ENCODE results near the gene IL5.

GRCh38 chr5:132506094-132506692 lies 37.1 kb downstream of the IL5 start:
- TF ChIP-seq POLR2AphosphoS5 (IDR thresholded peaks at IDR 0.05): peak in 1 of 3 donors; percentile 51
- TF ChIP-seq, protein P1, sequence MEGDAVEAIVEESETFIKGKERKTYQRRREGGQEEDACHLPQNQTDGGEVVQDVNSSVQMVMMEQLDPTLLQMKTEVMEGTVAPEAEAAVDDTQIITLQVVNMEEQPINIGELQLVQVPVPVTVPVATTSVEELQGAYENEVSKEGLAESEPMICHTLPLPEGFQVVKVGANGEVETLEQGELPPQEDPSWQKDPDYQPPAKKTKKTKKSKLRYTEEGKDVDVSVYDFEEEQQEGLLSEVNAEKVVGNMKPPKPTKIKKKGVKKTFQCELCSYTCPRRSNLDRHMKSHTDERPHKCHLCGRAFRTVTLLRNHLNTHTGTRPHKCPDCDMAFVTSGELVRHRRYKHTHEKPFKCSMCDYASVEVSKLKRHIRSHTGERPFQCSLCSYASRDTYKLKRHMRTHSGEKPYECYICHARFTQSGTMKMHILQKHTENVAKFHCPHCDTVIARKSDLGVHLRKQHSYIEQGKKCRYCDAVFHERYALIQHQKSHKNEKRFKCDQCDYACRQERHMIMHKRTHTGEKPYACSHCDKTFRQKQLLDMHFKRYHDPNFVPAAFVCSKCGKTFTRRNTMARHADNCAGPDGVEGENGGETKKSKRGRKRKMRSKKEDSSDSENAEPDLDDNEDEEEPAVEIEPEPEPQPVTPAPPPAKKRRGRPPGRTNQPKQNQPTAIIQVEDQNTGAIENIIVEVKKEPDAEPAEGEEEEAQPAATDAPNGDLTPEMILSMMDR (IDR thresholded peaks at IDR 0.05): peak; percentile 39 to 70 (median 56)

Data from transverse colon (tissue), 4 donors.